GM12892 (cell line): ENCODE results near the gene PEPD.

Experiments
- POLR2A ChIP-seq: IDR thresholded peaks from 2 replicates; pipeline ENCODE4 v1.6.1; 2011; ENCODE audit warnings: low read depth, low read length, control low read depth
- POLR2AphosphoS5 ChIP-seq: IDR thresholded peaks from 2 replicates; pipeline ENCODE4 v1.6.1; 2011; ENCODE audit warnings: low read depth, low read length, control low read depth
- TAF1 ChIP-seq: IDR thresholded peaks from 2 replicates; pipeline ENCODE4 v1.6.1; 2011; ENCODE audit warnings: low read depth, mild to moderate bottlenecking, control low read depth, low read length, borderline replicate concordance

GRCh38 chr19:33470686-33471085, 50.9 kb downstream of the PEPD start:
- TF ChIP-seq POLR2AphosphoS5 (no peak), POLR2A (no peak), TAF1 (no peak)
